Mammary epithelial cell (primary cell): ENCODE results near the gene MARCHF9.

Source experiments
- CTCF ChIP-seq, 2 donors: IDR thresholded peaks in 1 of 2; conservative IDR thresholded peaks in 1 of 2; 2 replicates each; pipeline ENCODE4 v1.5.1; 2011 to 2012; ENCODE audit warnings: inconsistent platforms in 2 of 2, low read length in 2 of 2, mild to moderate bottlenecking in 2 of 2, control low read depth in 1 of 2, low read depth in 1 of 2; ENCODE audit not compliant: insufficient read depth in 1 of 2; ENCODE audit errors: extremely low read depth in 1 of 2
- EZH2 ChIP-seq: IDR thresholded peaks from 2 replicates; pipeline ENCODE4 v1.6.1; 2012; ENCODE audit warnings: low read length, inconsistent platforms, borderline replicate concordance

- TF ChIP-seq CTCF (conservative IDR thresholded peaks at IDR 0.05 in 1 of 2, IDR thresholded peaks at IDR 0.05 in 1 of 2; ENCODE audit: extremely low read depth in 1 of 2, insufficient read depth in 1 of 2, low read depth in 1 of 2, low read length in 2 of 2) (no peak), EZH2 (no peak)
Measured at GRCh38 chr12:57781801-57782200, 26.9 kb downstream of the MARCHF9 start.
